Omental fat pad (tissue), 4 donors: ENCODE data around the gene FPR3. TPM values are rescaled to one million over a fixed set of nuclear protein-coding genes. Genes with fewer than 3 reads are reported as not detected.

Source experiments
- ATAC-seq: fragments of 150-250 bp; one replicate; pipeline ENCODE4 v1.9.1; 2016; ENCODE audit warnings: mild to moderate bottlenecking, moderate library complexity; ENCODE audit not compliant: low FRiP score
- DNase-seq: peaks from one replicate; pipeline ENCODE4 v3.0.0-alpha.2; 2019; ENCODE audit warnings: low spot score
- CTCF ChIP-seq, 3 donors: fragments of 450-650 bp; IDR thresholded peaks; one replicate each; pipeline ENCODE4 v1.5.1; 2016 to 2017; ENCODE audit warnings: antibody characterized with exemption in 3 of 3, mild to moderate bottlenecking in 3 of 3, moderate library complexity in 2 of 3
- total RNA-seq, 4 donors: library from RNA; depleted of rRNA; stranded (reverse); fragments of >200 nt; gene quantifications; one replicate each; pipeline ENCODE4 v1.1.0, GENCODE V29; 2016

The FPR3 gene, protein sequence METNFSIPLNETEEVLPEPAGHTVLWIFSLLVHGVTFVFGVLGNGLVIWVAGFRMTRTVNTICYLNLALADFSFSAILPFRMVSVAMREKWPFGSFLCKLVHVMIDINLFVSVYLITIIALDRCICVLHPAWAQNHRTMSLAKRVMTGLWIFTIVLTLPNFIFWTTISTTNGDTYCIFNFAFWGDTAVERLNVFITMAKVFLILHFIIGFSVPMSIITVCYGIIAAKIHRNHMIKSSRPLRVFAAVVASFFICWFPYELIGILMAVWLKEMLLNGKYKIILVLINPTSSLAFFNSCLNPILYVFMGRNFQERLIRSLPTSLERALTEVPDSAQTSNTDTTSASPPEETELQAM
- total RNA-seq: 10 to 100 TPM; 10.2 to 50.0 (median 23.9) TPM

DNA sequence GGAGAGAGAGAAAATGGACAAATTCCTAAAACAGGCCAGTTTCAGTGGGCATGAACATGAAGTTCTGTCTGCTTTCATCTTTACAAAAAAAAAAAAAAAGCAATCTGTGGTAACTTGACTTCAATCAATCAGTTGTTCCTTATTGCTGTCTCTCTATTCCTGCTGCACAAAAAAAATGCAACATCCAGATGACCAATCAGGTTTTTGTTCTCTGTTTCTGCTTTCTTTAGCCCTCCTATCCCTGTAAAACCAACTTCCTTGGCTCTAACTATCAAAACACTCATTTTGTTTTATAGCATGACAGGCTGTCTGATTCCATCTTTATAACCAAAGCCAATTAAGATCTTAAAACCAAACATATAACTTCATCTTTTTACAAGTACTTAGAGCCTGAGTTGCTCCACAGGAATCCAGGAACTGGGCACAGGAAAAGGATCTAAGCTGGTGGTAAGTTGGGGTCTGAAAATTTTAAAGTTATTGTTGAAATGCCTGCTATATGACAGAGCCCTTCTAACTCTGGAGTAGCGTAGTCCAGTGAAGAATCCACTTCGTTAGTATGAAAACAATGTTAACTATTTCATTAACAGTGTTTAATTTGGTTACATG, at the start of gene FPR3:
FPR3 (plus strand) TSS at position 273 of the 606 bp plus-strand sequence. CDS start 28,592 bp downstream, outside the sequence.
- DNase-seq: no peak
- ATAC-seq: no peak
- no peak for TF ChIP-seq CTCF (IDR thresholded peaks at IDR 0.05)

DNA sequence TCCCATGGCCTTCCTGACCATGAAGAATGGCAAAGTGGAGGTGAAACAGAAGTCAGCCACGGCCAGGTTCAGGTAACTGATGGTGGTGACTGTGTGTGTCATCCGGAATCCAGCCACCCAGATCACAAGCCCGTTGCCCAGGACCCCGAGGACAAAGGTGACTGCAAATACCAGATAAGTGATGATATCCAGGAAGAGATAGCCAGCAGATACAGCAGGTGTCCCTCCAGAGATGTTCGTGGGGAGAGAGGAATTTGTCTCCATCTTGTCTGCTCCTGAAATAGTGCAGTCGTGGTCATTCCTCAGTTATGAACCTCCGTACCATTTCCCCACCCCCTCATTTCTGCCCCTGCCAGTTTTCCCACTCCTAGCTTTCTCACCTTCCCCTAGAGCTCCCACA, 48.2 kb upstream of the FPR3 start:
- TF ChIP-seq CTCF (IDR thresholded peaks at IDR 0.05): no peak

DNA sequence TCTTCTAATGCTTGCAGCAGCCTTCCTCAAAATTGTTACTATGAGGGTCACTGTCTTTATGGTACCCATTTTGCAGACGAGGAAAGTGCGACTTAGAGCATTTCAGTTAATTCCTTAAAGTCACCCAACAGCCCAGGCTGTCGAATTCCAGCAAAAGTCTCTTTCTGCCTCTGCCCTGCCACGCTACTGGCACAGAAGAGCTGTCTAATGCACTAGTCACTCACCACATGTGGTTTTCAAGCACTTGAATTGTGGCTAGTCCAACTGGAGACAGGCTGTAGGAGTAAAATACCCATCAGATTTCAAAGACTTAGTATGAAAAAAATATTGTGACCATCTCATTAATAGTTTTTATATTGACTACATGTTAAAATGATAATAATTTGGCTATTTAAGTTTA, 45.0 kb upstream of the FPR3 start:
- no peak for ATAC-seq

More for the DNA sequence above, 48.2 kb upstream of the FPR3 start:
- ATAC-seq: no peak
- DNase-seq: no peak

DNA sequence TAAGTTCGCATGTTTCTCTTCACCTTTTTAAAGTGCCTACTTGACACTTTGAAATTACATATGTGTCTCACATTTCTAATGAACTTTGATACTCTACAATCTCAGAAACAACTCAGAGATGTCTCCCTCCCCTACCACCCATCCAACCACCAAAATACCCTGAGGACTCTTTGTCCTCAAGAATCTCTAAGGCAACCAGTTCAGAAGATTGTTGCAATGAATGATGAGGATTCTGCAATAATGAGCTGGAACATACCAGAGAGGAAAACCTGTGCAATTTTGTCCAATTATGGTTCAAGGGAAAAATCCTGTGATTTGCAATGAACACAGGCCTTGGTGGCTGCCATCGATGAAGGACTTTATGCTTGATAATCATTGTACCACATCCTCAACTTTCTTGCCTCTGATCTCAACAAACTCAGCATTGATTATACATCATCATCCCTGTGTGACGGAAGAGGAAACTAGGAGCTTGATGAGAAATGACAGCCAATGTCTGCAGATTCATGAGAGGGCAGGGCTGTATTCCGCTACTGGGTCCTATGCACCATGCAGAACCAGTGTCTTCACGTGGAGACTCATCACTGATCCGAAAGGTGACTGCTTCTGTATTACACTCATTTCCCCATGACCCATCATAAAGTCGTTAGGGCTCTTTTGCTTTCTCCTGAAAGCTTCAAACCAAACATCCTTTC, 44.4 kb upstream of the FPR3 start:
- no peak for ATAC-seq

More for the DNA sequence above, 45.0 kb upstream of the FPR3 start:
- no peak for TF ChIP-seq CTCF (IDR thresholded peaks at IDR 0.05)
- DNase-seq: no peak

GRCh38 chr19:51751655-51752054, 43.3 kb upstream of the FPR3 start, which contains the start of gene FPR1:
Gene FPR1, minus strand, starts transcription at chr19:51751878. Its CDS starts 4,884 bp downstream, at chr19:51746994.
- DNase-seq (no peak), ATAC-seq (peak; percentile 60)
- TF ChIP-seq CTCF (IDR thresholded peaks at IDR 0.05): no peak

More for the DNA sequence above, 44.4 kb upstream of the FPR3 start:
- no peak for DNase-seq
- TF ChIP-seq CTCF (IDR thresholded peaks at IDR 0.05): no peak

DNA sequence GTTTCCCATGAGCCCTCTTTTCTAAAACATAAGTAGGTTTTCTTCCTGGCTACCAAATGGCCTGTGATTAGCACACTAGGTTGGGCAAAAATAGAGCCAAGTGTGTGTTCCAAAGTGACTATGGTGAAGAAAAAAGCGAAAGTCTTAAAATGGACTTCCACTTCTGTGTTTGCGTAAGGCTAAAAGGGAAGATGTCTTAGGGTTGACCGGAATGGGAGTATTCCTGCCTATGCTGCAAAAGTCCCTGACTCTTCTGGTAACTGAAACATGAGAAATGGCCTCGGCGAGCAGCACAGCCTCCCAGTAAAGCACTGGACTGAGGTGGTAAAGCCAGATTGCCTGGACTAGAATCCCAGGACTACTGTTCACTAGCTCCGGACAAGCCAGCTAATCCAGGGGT, 40.8 kb upstream of the FPR3 start:
- TF ChIP-seq CTCF (IDR thresholded peaks at IDR 0.05): no peak
- ATAC-seq: no peak
- DNase-seq: no peak
